Sigmoid colon (tissue), 7 donors: Measurements from ENCODE around the gene IQGAP2. TPM values are rescaled to one million over a fixed set of nuclear protein-coding genes. Genes with fewer than 3 reads are reported as not detected.

Experiments
- DNase-seq: peaks from one replicate; pipeline ENCODE4 v3.0.0-alpha.2; 2019
- H3K27ac ChIP-seq, 4 donors: fragments of 200-600 bp; sonication (generic); one replicate each; pipeline ENCODE4 v1.5.1; 2016 to 2019; ENCODE audit warnings: mild to moderate bottlenecking in 1 of 4
- H3K27me3 ChIP-seq, 3 donors: fragments of 200-600 bp; sonication (generic); one replicate each; pipeline ENCODE4 v1.5.1; 2019; ENCODE audit warnings: mild to moderate bottlenecking in 1 of 3
- H3K36me3 ChIP-seq, 4 donors: fragments of 200-600 bp; sonication (generic); one replicate each; pipeline ENCODE4 v1.5.1; 2016 to 2019
- H3K4me1 ChIP-seq, 4 donors: fragments of 200-600 bp; sonication (generic); one replicate each; pipeline ENCODE4 v1.5.1; 2017 to 2019
- H3K4me3 ChIP-seq, 4 donors: fragments of 200-600 bp; sonication (generic); one replicate each; pipeline ENCODE4 v1.5.1; 2017 to 2019; ENCODE audit warnings: mild to moderate bottlenecking in 2 of 4, moderate library complexity in 1 of 4
- H3K9me3 ChIP-seq, 4 donors: fragments of 200-600 bp in 3 of 4; sonication (generic) in 3 of 4; one replicate each; pipeline versions ENCODE4 v1.5.1 to v1.6.1; 2013 to 2019
- CTCF ChIP-seq, 4 experiments: fragments of 450-650 bp in 3 of 4; fragments of 200-600 bp in 1 of 4; IDR thresholded peaks; one replicate each; pipeline ENCODE4 v1.5.1; 2016 to 2019; ENCODE audit warnings: antibody characterized with exemption in 4 of 4, mild to moderate bottlenecking in 3 of 4, moderate library complexity in 2 of 4
- EP300 ChIP-seq, 4 donors: sonication (generic); formaldehyde crosslinking; IDR thresholded peaks; one replicate each; pipeline ENCODE4 v1.6.1; 2017; ENCODE audit warnings: antibody characterized with exemption in 4 of 4
- POLR2A ChIP-seq, 2 donors: fragments of 450-650 bp; IDR thresholded peaks; one replicate each; pipeline ENCODE4 v1.6.1; 2016; ENCODE audit warnings: antibody characterized with exemption in 2 of 2, mild to moderate bottlenecking in 2 of 2, moderate library complexity in 2 of 2
- POLR2AphosphoS5 ChIP-seq, 4 donors: sonication (generic); formaldehyde crosslinking; IDR thresholded peaks; one replicate each; pipeline ENCODE4 v1.6.1; 2017; ENCODE audit warnings: antibody characterized with exemption in 4 of 4
- WGBS, 2 donors: extraction: QIAGEN DNeasy Blood & Tissue Kit; methylation state at CpG; one replicate each; pipeline ENCODE4 v1.1.7; 2013; 5-methylcytosine and 5-hydroxymethylcytosine counted together
- intact Hi-C: fragments of 100-400 bp; cut with DNase I; formaldehyde crosslinking; loops from one replicate; pipeline ENCODE4 v1.15.1; 2023
- polyA plus RNA-seq, 3 donors: library from polyadenylated mRNA; stranded (reverse); fragments of 200-250 nt; gene quantifications; one replicate each; pipeline ENCODE4 v1.2.3, GENCODE V29; 2013
- total RNA-seq, 4 donors: library from RNA; depleted of rRNA; stranded (reverse); fragments of >200 nt; gene quantifications; one replicate each; pipeline ENCODE4 v1.1.0, GENCODE V29; 2016
- donor health status: healthy with polysubstance abuse.
- donor health status: Bipolar disorder and iron deficiency.
- donor health status: healthy.

Gene IQGAP2
- total and polyA plus RNA-seq, 7 donors, result 15.0 to 85.3 (median 24.6) TPM

DNA sequence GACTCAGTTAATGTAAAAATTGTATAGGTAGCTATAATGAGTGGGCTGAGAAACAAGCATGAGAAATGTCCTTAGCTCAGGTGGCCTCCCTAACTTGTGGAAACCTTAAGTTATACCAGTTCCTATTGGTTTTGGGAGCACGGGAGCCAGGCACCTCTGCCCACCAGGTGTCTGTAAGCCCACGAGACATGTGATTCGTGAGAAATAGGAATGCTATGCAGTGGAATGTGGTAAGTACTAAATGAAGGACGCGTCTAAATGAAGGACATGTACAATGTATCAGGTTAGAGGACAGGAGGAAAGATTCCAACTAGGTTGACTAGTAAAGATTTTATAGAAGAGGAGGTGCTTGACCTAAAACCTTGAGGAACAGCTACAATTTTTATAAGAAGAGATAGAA is 266.2 kb downstream of the IQGAP2 start:
- H3K27me3 ChIP-seq, result no peaks in the 10 kb centered on the region
- intact Hi-C loops, result no loop called here
- DNase-seq, result no peak
- no peaks in the 10 kb centered on the region for H3K4me1 ChIP-seq
- H3K4me3 ChIP-seq, result no peak overlapping the region
- no peaks in the 10 kb centered on the region for H3K9me3 ChIP-seq
- TF ChIP-seq POLR2AphosphoS5 (IDR thresholded peaks at IDR 0.05) (no peak), POLR2A (IDR thresholded peaks at IDR 0.05) (no peak), EP300 (IDR thresholded peaks at IDR 0.05) (no peak), CTCF (IDR thresholded peaks at IDR 0.05) (no peak)
- 95 to 97% methylated on average over 5 of the region's 5 CpGs for WGBS, 2 donors
- no peaks in the 10 kb centered on the region for H3K36me3 ChIP-seq
- no peak overlapping the region for H3K27ac ChIP-seq

- intact Hi-C loops, result no loop called here
- no peak overlapping the region for H3K27ac ChIP-seq
- WGBS, 2 donors, result 80 to 89% methylated on average over 3 of the region's 3 CpGs
- H3K9me3 ChIP-seq, result no peaks in the 10 kb centered on the region
- no peaks in the 10 kb centered on the region for H3K4me1 ChIP-seq
- DNase-seq, result no peak
- TF ChIP-seq POLR2AphosphoS5 (IDR thresholded peaks at IDR 0.05) (no peak), CTCF (IDR thresholded peaks at IDR 0.05) (no peak), EP300 (IDR thresholded peaks at IDR 0.05) (no peak), POLR2A (IDR thresholded peaks at IDR 0.05) (no peak)
- no peaks in the 10 kb centered on the region for H3K27me3 ChIP-seq
- no peak overlapping the region for H3K4me3 ChIP-seq
- H3K36me3 ChIP-seq, result no peaks in the 10 kb centered on the region
Observed at GRCh38 chr5:76670508-76670907, 267.4 kb downstream of the IQGAP2 start.

DNA sequence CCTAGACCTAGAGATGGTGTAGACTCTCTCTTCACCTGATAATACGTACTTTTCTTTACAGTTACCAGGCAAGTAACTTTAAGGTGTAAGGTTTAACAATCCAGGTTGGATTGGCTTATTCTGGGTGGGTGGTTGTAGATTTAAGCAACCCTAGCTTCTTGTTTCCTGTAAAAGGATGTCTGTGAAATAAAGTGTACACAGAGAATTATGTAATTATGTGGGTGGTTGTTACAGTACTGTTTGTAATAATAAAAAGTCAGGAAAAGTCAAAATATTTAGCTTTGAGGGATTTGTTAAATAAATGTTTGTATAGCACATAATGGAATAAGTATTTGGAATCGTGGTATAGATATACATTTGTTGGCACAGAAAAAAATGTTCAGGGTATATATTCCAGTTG is 269.2 kb downstream of the IQGAP2 start:
- TF ChIP-seq EP300 (IDR thresholded peaks at IDR 0.05), result no peak
- no peak for TF ChIP-seq POLR2AphosphoS5 (IDR thresholded peaks at IDR 0.05)
- no peak for TF ChIP-seq POLR2A (IDR thresholded peaks at IDR 0.05)
- no peak for TF ChIP-seq CTCF (IDR thresholded peaks at IDR 0.05)
- H3K4me1 ChIP-seq, result no peaks in the 10 kb centered on the region

DNA sequence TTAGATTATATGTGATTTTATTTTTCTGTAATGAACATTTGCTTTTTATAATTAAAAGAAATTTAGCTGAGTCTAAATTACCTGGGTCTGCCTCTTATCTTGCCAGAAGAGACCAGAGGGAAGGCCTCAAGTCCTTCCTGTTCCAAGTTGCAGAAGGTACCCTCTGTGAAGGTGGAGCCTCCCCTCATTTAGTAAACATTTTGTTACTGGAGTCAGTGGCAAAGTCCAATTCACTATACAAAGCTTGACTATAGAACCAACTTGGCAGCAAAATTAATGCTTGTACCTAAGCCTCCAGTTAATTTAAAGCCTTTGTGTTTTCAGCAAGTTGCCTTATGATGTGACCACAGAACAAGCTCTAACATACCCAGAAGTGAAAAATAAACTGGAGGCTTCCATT is 270.0 kb downstream of the IQGAP2 start:
- Histone ChIP-seq H3K4me3 (no peak overlapping the region), H3K36me3 (no peaks in the 10 kb centered on the region), H3K4me1 (no peaks in the 10 kb centered on the region), H3K9me3 (no peaks in the 10 kb centered on the region), H3K27ac (no peak overlapping the region), H3K27me3 (no peaks in the 10 kb centered on the region)
- DNase-seq, result no peak
- intact Hi-C loops, result no loop called here
- TF ChIP-seq POLR2A (IDR thresholded peaks at IDR 0.05), result no peak

More for the DNA sequence above, 269.2 kb downstream of the IQGAP2 start:
- H3K36me3 ChIP-seq, result no peaks in the 10 kb centered on the region
- WGBS, 2 donors, result 57 to 71% methylated on average over 2 of the region's 2 CpGs
- no peaks in the 10 kb centered on the region for H3K9me3 ChIP-seq
- intact Hi-C loops, result no loop called here
- DNase-seq, result no peak
- H3K27ac ChIP-seq, result no peak overlapping the region
- no peak overlapping the region for H3K4me3 ChIP-seq
- no peaks in the 10 kb centered on the region for H3K27me3 ChIP-seq

DNA sequence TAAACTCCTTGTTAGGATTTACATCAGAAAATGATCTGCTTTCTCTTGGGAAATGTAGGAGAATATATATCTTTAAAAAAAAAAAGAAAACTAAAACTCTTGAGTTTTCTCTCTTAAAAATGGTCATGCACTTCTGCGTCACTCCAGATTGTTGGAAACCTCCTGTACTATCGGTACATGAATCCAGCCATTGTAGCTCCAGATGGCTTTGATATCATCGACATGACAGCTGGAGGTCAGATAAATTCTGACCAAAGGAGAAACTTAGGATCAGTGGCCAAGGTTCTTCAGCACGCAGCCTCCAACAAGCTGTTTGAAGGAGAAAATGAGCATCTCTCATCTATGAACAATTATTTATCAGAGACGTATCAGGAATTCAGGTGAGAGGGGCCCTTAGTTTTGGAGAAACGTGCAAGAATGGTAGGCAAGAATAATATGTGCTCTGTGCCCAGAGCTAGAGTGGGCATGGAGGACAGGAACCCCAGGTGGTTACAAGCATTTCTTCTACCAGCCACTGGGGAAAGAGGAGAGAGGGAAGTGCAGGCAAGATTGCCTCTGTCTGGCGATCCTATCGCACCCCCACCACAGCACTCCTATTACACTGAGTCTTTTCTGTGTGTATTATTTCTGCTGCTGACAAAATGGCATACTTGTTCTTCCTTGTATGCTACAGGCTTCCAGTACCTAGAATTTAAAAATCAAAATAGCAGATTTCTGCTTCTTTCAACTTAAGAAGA is 271.4 kb downstream of the IQGAP2 start:
- no peak for DNase-seq
- WGBS, 2 donors, result 89 to 91% methylated on average over 8 of the region's 8 CpGs
- Histone ChIP-seq H3K27me3 (no peaks in the 10 kb centered on the region), H3K36me3 (no peaks in the 10 kb centered on the region), H3K9me3 (no peaks in the 10 kb centered on the region), H3K4me1 (no peaks in the 10 kb centered on the region), H3K27ac (peak overlapping the region in 1 of 4 donors; percentile 25), H3K4me3 (no peak overlapping the region)
- intact Hi-C loops, result no loop called here
- TF ChIP-seq POLR2A (IDR thresholded peaks at IDR 0.05), result no peak
- no peak for TF ChIP-seq POLR2AphosphoS5 (IDR thresholded peaks at IDR 0.05)
- no peak for TF ChIP-seq EP300 (IDR thresholded peaks at IDR 0.05)
- TF ChIP-seq CTCF (IDR thresholded peaks at IDR 0.05), result no peak
